Subcutaneous abdominal adipose tissue (tissue), 5 donors: ENCODE measurements around the gene ARHGAP44.

Experiments
- H3K27ac ChIP-seq: one replicate; pipeline ENCODE4 v1.7.0; 2013; ENCODE audit warnings: low read depth, mild to moderate bottlenecking, inconsistent platforms, low read length, moderate library complexity
- H3K27me3 ChIP-seq, 5 donors: one replicate each; pipeline ENCODE4 v1.7.0; 2013; ENCODE audit warnings: low read length in 5 of 5, inconsistent platforms in 1 of 5; ENCODE audit not compliant: control insufficient read depth in 5 of 5, insufficient read depth in 4 of 5
- H3K36me3 ChIP-seq, 5 donors: one replicate each; pipeline ENCODE4 v1.7.0; 2013; ENCODE audit warnings: low read length in 5 of 5; ENCODE audit not compliant: control insufficient read depth in 5 of 5, insufficient read depth in 5 of 5
- H3K4me1 ChIP-seq, 5 donors: one replicate each; pipeline ENCODE4 v1.7.0; 2013; ENCODE audit warnings: low read length in 5 of 5, mild to moderate bottlenecking in 3 of 5, moderate library complexity in 1 of 5; ENCODE audit not compliant: control insufficient read depth in 5 of 5, insufficient read depth in 5 of 5
- H3K4me3 ChIP-seq, 5 donors: one replicate each; pipeline ENCODE4 v1.7.0; 2013; ENCODE audit warnings: low read length in 5 of 5, low read depth in 1 of 5
- H3K9ac ChIP-seq, 5 donors: one replicate each; pipeline ENCODE4 v1.7.0; 2013; ENCODE audit warnings: low read length in 5 of 5, mild to moderate bottlenecking in 4 of 5, moderate library complexity in 3 of 5
- H3K9me3 ChIP-seq, 5 donors: one replicate each; pipeline ENCODE4 v1.7.0; 2013; ENCODE audit warnings: low read length in 5 of 5; ENCODE audit not compliant: control insufficient read depth in 5 of 5
- donor health status: healthy.
- donor health status: healthy.
- donor health status: healthy.
- donor health status: healthy.
- donor health status: healthy.

ARHGAP44 gene

DNA sequence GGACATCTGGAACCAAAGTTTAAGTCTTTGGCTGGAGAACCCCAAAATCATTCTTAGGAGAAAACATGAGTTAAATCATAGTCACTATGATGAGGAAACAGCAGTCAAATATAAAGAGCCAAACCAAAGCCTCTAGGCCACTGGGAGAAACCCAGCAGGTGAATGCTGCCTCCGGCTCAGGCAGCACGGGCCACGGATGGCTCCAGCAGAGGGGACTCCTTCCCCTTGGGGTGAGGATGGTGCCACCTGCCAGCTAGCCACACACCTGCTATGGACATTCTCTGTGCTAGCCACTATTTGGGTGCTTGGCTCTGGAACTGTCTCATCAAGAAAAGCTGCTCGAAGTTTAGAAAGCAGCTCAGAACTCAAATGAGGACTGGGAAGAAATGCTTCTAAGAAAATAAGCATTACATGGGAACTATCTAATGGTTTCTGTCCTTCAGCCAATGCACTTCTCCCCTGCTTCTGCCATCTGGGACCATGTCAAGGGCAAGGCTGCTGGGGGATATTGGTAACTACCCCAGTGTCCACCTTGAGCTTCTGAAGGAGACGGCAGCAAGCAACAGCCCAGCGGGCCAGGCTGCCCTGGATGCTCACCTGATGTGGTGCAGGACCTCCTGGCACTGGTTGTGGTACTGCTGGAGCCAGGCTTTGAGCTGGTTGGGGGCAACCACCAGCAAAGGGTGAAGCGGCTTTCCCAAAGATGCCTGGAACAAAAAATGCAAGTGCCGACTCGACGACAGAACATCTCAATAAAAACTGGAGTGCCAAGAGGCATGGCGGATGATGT lies 206.0 kb downstream of the ARHGAP44 start:
- Histone ChIP-seq H3K4me3 (no peak overlapping the region), H3K9ac (no peak overlapping the region), H3K9me3 (no peaks in the 10 kb centered on the region), H3K27me3 (no peaks in the 10 kb centered on the region), H3K36me3 (peaks cover 9 to 99% (median 98%) of the 10 kb centered on the region in 5 donors), H3K27ac (no peak overlapping the region), H3K4me1 (peaks cover 0 to 2% (median 0%) of the 10 kb centered on the region in 5 donors)

DNA sequence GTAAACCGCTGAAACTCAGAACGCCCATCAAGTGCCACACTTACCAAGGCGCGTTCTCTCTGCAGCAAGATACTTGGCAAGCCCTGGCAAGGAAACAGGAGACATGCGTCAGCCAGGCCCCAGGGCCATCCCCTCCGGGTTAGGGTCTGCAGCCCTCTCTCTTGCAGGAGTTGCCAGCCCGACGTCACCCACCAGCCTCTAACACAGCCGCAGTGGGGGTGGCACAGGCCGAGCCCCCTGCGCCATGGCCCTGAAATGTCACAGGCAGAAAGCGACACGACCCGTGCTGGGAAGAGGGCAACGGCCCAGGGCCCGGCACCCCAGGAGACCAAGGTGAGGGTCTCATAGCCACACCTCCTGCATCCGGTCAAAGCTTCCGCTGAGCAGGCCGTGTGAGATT lies 206.6 kb downstream of the ARHGAP44 start:
- no peak overlapping the region for H3K9ac ChIP-seq
- H3K4me1 ChIP-seq, result peaks cover 0 to 2% (median 0%) of the 10 kb centered on the region in 5 donors
- H3K27me3 ChIP-seq, result no peaks in the 10 kb centered on the region
- peaks cover 9 to 100% (median 98%) of the 10 kb centered on the region in 5 donors for H3K36me3 ChIP-seq
- no peaks in the 10 kb centered on the region for H3K9me3 ChIP-seq
- H3K4me3 ChIP-seq, result no peak overlapping the region
- no peak overlapping the region for H3K27ac ChIP-seq

DNA sequence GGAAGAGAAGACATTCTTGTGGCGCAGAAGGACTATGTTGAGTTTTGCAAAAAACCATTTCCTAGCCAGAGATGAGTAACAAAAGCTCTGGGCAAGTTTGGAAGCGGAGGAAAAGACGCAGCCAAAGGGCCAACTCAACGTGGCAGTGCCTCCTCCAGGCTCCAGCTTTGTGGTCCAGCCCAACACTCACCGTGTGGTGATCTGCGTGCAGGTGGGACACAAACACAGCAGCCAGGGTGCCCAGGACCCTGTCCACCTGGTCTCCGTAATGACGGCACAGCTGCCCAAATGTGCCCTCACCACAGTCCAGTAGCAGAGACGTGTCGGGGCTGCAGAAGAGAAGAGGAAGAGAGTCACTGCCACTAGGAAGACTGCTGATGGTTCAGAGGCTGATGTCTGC lies 207.1 kb downstream of the ARHGAP44 start:
- H3K27ac ChIP-seq, result no peak overlapping the region
- no peaks in the 10 kb centered on the region for H3K27me3 ChIP-seq
- no peaks in the 10 kb centered on the region for H3K9me3 ChIP-seq
- peaks cover 9 to 98% (median 95%) of the 10 kb centered on the region in 5 donors for H3K36me3 ChIP-seq
- H3K4me3 ChIP-seq, result no peak overlapping the region
- H3K9ac ChIP-seq, result no peak overlapping the region
- H3K4me1 ChIP-seq, result peaks cover 0 to 2% (median 0%) of the 10 kb centered on the region in 5 donors

DNA sequence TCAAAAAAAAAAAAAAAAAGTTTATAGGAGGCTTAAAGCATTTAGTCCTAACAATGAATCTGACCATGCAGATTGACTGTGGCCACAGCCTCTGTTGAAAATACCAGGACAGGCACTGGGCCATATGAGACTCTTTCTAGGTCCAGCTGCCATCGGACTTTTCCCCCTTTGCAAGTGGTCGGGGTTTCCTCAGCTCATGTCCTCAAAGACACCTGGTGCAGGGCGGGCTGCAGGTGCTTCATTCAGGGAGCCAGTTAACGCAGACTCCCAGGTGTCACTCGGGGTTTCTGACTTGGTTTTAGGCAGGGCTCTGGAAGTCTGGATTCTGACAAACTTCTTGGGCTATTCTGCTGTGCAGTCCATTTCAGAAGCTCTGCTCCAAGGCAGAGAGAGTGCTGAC lies 207.6 kb downstream of the ARHGAP44 start:
- Histone ChIP-seq H3K27me3 (no peaks in the 10 kb centered on the region), H3K27ac (no peak overlapping the region), H3K9ac (no peak overlapping the region), H3K9me3 (no peaks in the 10 kb centered on the region), H3K4me1 (peaks cover 0 to 2% (median 0%) of the 10 kb centered on the region in 5 donors), H3K36me3 (peaks cover 13 to 96% (median 94%) of the 10 kb centered on the region in 5 donors), H3K4me3 (no peak overlapping the region)

DNA sequence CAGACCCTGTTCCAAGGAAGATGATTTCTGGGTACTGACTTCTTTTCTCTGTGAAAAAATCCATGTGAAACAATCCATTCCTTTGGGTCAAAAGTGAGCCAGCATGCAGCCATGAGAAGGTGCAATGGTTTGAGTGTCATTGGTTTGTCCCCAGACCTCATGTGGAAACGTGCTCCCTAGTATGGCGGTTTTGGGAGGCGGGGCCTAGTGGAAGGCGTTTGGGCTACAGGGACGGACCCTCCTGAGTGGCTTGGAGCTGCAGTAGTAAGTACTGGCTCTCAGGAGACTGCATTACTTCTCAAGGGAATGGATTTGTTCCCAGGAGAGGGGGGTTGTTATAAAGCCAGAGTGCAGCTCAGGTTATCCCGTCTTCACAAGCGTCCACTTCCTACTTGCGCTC lies 209.2 kb downstream of the ARHGAP44 start:
- peaks cover 13 to 96% (median 94%) of the 10 kb centered on the region in 5 donors for H3K36me3 ChIP-seq

DNA sequence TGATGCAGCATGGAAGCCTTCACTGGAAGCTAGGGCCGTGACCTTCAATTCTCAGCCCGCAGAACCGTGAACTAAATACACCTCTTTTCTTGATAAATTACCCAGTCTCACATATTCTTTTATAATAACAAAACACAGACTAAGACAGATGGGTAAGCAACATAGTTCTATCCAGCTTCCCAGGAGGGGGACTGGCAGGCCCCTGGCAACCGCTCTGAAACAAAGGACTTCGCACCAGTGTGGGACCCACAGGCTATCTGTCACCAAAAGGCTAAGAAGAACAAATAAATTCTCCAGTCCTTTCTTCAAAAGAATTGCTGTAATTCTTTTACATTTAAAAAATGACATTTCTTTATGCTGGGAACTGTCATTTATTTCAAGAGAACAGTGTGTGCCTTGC lies 209.6 kb downstream of the ARHGAP44 start:
- Histone ChIP-seq H3K27ac (no peak overlapping the region), H3K9ac (no peak overlapping the region), H3K4me3 (no peak overlapping the region), H3K9me3 (no peaks in the 10 kb centered on the region), H3K36me3 (peaks cover 13 to 96% (median 94%) of the 10 kb centered on the region in 5 donors), H3K27me3 (no peaks in the 10 kb centered on the region), H3K4me1 (peaks cover 0 to 3% (median 0%) of the 10 kb centered on the region in 5 donors)

More for the DNA sequence above, 209.2 kb downstream of the ARHGAP44 start:
- peaks cover 0 to 3% (median 0%) of the 10 kb centered on the region in 5 donors for H3K4me1 ChIP-seq
- H3K27ac ChIP-seq, result no peak overlapping the region
- H3K27me3 ChIP-seq, result no peaks in the 10 kb centered on the region
- H3K9me3 ChIP-seq, result no peaks in the 10 kb centered on the region
- no peak overlapping the region for H3K4me3 ChIP-seq
- no peak overlapping the region for H3K9ac ChIP-seq

DNA sequence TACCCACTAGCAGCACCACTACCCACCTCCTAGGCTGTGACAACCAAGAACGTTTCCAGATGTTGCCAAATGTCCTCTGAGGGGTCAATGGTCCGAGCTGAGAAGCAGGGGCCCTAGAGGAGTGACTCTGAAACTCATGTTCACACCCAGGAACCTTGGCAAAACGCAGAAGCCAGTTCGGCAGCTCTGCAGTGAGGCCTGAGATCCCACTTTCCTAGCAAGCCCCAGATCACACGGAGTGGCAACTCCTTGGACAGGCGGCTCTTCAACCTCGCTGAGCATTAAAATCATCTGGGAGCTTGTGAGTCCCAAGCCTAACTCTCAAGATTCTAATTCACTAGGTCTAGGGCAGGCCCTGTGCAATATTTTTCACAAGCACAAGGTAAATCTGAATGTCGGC lies 211.3 kb downstream of the ARHGAP44 start:
- no peaks in the 10 kb centered on the region for H3K9me3 ChIP-seq
- no peak overlapping the region for H3K4me3 ChIP-seq
- H3K4me1 ChIP-seq, result peaks cover 0 to 3% (median 0%) of the 10 kb centered on the region in 5 donors
- no peak overlapping the region for H3K9ac ChIP-seq
- no peak overlapping the region for H3K27ac ChIP-seq
- no peaks in the 10 kb centered on the region for H3K27me3 ChIP-seq
- peaks cover 23 to 96% (median 94%) of the 10 kb centered on the region in 5 donors for H3K36me3 ChIP-seq

DNA sequence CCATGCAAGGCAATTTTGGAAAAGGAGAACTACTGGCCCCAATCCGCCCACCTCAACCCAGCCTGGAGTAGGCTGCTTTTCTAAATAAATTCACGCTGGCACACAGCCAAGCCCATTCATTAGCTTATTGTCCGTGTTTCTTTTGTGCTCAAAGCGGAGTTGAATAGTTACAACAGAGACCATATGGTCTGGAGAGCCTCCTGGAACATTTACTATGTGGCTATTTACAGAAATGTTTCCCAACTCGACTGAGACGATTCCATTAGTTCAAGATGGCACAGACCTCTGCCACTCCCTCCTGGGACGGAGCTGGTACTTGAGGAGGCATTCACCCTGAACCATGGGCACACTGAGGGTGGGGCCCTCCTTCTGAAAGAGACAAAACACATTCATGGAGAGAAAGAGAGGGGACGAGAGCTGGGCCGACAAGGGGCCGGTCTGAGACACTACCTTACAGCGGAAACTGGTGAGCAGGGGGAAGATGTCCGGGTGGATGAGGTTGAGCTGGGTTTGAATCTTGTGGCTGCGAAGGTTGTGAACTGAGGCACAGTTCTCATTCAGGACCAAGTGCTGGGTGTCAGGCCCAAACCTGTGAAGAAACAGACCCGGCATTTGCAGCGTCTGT lies 212.8 kb downstream of the ARHGAP44 start:
- H3K27ac ChIP-seq, result no peak overlapping the region
- no peaks in the 10 kb centered on the region for H3K27me3 ChIP-seq
- H3K36me3 ChIP-seq, result peaks cover 24 to 88% (median 81%) of the 10 kb centered on the region in 5 donors
- H3K4me1 ChIP-seq, result peaks cover 0 to 3% (median 0%) of the 10 kb centered on the region in 5 donors
- no peaks in the 10 kb centered on the region for H3K9me3 ChIP-seq
- H3K9ac ChIP-seq, result no peak overlapping the region
- no peak overlapping the region for H3K4me3 ChIP-seq

DNA sequence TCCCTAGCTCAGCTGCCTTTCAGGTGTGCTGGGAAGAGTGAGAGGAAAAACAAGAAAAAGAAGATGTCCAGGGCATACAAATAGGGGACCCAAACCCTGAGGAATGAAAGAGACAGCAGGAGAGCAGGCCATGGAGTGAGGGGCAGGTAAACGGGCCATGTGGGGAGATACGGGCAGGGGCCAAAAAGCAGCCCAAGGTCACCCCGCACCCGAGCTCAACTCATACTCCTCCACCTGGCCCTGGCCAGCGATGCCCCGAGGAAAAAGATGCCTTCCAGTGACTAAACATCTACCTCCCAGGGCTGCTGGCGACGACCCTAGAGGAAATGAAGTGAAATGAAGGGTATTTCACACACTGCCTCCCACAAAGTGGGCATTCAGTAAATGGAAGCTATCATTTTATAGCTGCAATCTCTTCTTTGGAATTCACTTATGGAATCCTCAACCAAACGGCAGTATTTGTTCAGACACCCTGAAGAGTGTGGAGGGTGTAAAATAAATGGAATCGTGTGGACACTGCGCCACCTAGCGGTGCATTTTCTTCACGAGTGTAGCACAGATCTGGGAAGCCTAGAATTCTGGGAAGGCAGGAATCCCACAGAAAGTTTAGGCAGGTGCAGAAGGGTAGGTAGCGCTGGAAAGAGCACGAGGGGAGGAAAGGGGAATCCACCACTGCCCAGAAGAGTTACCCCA lies 213.6 kb downstream of the ARHGAP44 start:
- Histone ChIP-seq H3K27me3 (no peaks in the 10 kb centered on the region), H3K9me3 (no peaks in the 10 kb centered on the region), H3K36me3 (peaks cover 22 to 87% (median 80%) of the 10 kb centered on the region in 5 donors), H3K27ac (no peak overlapping the region), H3K4me1 (peaks cover 0 to 3% (median 0%) of the 10 kb centered on the region in 5 donors), H3K9ac (no peak overlapping the region), H3K4me3 (no peak overlapping the region)

DNA sequence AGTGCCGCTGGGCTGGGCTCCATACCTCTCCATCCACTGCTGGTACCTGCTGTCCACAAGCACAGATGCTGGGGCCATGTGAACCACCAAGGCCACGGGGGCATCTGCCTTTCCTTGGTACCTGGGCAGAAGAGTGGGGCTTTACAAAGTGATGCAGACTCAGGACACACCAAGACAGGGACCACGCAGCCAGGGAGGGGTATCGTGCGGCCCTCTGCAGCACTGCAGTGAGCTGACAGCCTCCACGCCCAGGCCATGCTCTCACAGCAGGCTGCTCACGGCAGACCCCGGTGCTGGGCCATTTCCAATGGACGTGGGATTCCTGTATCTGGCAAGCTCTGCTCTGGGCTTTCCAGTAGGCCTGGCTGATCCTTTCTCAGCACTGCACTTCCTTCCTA lies 214.2 kb downstream of the ARHGAP44 start:
- Histone ChIP-seq H3K27ac (no peak overlapping the region), H3K9ac (no peak overlapping the region), H3K9me3 (no peaks in the 10 kb centered on the region), H3K4me1 (peaks cover 0 to 3% (median 0%) of the 10 kb centered on the region in 5 donors), H3K4me3 (no peak overlapping the region), H3K27me3 (no peaks in the 10 kb centered on the region), H3K36me3 (peaks cover 18 to 87% (median 79%) of the 10 kb centered on the region in 5 donors)
